ENCODE measurements around the gene USP1.
A peak's percentile ranks its signal among the peaks of the same experiment; 100 is the strongest.

Gene USP1

GRCh38 chr1:62436466-62437272 is at the start of gene USP1:
Gene USP1 (plus strand): TSS chr1:62437049. CDS start chr1:62439868, 2,819 bp downstream.
- DNase-seq, result peak; percentile 99

- DNase-seq, result no peak
These were observed 47.3 kb upstream of the USP1 start for GRCh38 chr1:62389531-62389930.

DNA sequence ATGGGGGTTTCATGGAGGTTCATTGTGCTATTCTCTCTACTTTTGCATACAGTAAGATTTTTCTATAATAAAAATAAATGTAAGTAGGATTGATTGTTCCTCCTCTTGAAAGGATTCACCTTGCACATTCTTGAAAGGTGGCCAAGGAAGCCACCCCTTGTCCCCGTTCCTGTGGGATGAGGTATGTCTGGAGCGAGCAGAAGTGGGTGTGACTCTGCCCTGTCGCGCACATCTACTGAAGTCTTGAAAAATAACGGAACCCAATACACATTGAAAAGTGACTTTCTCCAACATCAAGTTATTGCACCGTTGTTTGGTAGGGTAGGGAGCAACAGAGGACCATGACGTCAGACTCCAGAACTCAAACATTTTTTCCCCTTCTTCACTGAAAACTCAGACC is 46.8 kb upstream of the USP1 start:
- DNase-seq, result no peak

GRCh38 chr1:62391369-62391971 is 45.4 kb upstream of the USP1 start:
- peak; percentile 71 for DNase-seq

DNA sequence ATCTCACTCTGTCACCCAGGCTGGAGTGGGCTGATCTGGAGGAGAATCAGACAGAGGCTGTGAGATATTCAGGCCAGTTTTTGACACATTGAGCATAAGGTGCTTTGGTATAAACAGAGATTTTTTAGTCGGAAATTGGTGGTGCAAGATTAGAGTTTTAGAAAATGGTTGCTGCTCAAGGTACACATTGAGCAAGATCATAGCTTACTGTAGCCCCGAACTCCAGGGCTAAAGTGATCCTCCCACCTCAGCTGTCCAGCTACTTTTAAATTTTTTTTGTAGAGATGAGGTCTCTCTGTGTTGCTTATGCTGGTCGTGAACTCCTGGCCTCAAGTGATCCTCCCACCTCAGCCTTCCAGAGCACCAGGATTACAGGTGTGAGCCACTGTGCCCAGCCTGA is 43.9 kb upstream of the USP1 start:
- no peak for DNase-seq

DNA sequence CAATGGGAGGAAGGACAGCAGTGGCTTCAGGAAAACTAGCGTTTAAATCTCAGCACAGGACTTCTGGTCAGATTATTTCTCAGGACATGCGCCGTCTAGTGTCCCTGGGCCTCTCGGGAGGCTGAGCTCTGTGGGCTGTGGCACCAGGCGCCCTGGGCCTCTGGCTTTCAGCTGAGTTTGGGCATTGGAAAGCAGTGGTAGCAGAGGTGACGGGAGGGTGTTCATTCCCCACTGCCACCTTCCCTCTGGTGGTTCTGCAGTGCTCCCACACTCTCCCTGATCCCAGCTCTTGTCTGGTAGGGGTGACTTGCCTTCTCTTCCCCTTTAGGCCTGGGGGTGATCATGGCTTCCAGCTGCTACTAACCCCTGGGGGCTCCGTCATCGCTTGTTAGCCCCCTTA is 42.2 kb upstream of the USP1 start:
- no peak for DNase-seq

DNA sequence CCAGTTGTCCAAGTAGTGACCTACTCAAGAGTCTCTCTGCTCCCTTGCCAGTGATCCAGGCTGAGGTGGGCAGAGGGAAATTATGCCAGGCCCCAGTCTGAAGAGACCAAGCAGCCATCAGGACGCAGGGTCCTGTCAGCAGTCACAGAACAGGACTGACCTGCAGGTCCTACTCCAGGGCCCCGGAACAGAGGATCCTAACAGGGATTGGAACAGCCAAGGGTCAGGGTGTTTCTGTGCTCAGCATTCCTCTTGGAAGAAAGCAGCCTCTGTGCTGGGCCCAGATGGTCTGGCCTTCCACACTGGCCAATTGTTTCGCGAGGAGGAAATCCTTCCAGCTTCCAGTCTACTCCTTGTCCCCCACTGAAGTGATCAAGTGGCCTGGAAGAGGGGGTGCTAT is 41.6 kb upstream of the USP1 start:
- DNase-seq, result no peak

DNA sequence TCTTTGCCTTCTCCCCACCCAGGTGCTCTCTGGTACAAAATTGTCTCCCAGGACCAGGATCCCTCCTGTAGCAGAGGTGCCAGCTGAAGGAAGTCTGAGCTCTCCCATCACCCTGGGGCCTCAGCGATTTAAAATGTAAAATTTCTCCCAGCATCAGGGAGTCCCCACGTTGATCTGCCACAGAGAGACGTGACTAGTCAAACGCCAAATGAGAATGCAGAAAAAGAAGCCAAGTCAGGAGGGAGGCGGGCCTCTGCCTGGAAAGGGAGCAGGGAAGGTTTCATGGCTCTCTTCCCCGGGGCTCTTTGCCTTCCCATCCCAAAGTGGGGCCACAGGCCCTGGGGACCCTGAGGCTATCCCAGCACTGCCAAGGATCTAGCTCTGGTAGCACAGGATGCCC is 40.0 kb upstream of the USP1 start:
- no peak for DNase-seq

GRCh38 chr1:62397301-62397700 is 39.5 kb upstream of the USP1 start:
- DNase-seq, result no peak

DNA sequence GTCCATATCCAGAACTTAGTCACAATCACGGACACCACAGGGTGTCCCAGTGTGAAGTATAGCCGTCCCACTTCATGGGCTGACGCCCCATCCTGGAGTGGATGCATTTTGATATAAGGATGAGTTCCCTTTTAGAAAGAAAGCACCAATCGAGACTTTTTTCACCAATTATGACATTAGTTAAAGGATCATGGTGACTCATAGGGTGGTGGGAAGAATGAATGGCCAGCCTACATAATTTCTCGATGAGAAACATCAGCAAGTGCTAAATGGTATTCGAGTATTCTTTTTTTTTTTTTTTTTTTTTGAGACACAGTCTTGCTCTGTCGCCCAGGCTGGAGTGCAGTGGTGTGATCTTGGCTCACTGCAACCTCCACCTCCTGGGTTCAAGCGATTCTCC is 38.5 kb upstream of the USP1 start:
- no peak for DNase-seq

- DNase-seq, result peak; percentile 91
These were observed 35.7 kb upstream of the USP1 start for GRCh38 chr1:62401034-62401760.

GRCh38 chr1:62405247-62405646 is 31.6 kb upstream of the USP1 start:
- DNase-seq, result no peak

GRCh38 chr1:62406576-62406975 is 30.3 kb upstream of the USP1 start:
- no peak for DNase-seq

GRCh38 chr1:62407398-62408009 is 29.3 kb upstream of the USP1 start:
- DNase-seq, result peak; percentile 91

DNA sequence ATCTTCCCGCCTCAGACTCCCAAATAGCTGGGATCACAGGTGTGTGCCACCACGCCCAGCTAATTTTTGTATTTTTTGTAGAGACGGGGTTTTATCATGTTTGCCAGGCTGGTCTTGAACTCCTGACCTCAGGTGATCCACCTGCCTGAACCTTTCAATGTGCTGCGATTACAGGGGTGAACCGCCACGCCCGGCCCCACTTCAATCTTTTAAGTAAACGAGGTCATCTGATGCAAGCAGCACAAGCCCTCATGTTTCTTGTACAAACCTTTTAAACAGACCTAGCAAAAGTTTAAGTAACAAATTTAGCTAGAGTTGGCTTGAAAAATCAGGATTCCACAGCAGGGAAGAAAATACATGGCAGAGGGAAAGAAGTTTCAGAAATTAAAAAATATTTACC is 21.2 kb upstream of the USP1 start:
- DNase-seq, result no peak

DNA sequence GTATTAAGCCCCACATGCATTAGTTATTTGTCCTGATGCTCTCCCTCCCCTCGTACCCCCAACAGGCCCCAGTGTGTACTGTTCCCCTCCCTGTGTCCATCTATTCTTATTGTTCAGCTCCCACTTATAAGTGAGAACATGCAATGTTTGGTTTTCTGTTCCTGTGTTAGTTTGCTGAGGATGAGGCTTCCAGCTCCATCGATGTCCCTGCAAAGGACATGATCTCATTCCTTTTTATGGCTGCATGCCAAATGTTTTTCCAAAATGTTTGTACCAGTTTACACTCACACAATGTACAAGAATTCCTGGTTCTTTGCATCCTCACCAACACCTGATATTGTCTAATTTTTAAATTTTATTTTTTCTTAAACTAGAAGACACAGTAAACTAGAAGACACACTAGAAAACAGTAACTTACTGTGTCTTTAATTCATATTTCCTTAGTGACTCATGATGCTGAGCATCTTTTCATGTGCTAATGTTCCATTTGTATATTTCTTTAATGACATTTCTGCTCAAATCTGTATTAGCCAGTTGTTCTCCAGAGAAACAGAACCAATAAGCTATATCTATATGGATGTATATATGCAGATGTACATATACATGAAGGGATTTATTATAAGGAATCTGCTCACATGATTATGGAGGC is 19.4 kb upstream of the USP1 start:
- DNase-seq, result no peak

DNA sequence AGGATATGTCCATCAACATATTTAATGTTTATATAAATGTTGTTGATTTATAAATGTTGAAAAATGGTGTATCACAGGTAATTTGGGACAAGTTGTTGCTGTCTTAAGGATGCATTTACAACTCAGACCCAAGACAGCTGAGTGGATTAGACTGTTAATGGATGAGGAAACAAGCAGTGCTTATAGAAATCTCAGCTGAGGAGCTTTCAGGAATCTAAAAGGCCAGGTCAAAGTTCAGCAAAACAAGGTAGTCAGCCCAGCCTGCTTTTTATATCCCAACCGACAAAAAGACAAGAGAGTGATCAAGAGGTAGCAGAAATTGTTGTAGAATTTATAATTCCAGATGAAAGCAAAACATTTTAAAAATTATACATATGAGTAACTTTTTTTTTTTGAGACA is 16.6 kb upstream of the USP1 start:
- no peak for DNase-seq

- DNase-seq, result no peak
These were observed 13.1 kb upstream of the USP1 start for GRCh38 chr1:62423580-62424242.

- no peak for DNase-seq
These were observed 12.4 kb upstream of the USP1 start for GRCh38 chr1:62424411-62424810.

DNA sequence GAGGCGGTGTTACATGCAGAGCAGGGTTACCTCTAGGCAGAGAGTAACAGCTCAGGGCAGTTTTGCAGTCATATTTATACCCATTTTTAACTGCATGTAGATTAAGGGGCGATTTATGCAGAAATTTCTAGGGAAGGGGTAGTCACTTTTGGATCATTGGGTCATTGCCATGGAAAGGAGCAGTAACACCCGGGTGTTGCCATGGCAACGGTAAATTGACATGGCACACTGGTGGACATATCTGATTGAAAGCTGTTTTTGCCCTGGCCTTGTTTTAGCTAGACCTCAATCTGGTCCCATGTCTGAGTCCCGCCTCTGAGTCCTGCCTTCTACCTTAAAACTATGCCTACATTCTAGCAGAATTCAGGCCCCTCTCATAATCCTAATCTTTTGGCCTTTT is 11.8 kb upstream of the USP1 start:
- DNase-seq, result no peak

- no peak for DNase-seq
These were observed 10.6 kb upstream of the USP1 start for GRCh38 chr1:62426237-62426636.

- DNase-seq, result no peak
These were observed 10.1 kb upstream of the USP1 start for GRCh38 chr1:62426794-62427193.

All from eye (tissue), 1 donor.